A673 (cell line): Measurements from ENCODE around the gene STARD9. TPM values are rescaled to one million over a fixed set of nuclear protein-coding genes. Genes with fewer than 3 reads are reported as not detected.

Experiments
- BruUV-seq: library from RNA; stranded (reverse); fragments of 400-500 nt; replicated peaks from 2 replicates; lab custom pipeline; 2021; lab: Mats Ljungman, UMichigan
- CTCF ChIA-PET: fragments of 300-600 bp; sonication (Branson Sonifier 250); formaldehyde crosslinking; loops from one replicate; lab custom pipeline; 2022; ENCODE audit warnings: antibody characterized with exemption; lab: Charles Lee
- POLR2A ChIA-PET: fragments of 300-600 bp; sonication (Branson Sonifier 250); formaldehyde crosslinking; loops from one replicate; lab custom pipeline; 2022; ENCODE audit warnings: antibody characterized with exemption; ENCODE audit not compliant: low non-redundant PET; lab: Charles Lee
- DNase-seq: peaks from one replicate; pipeline ENCODE4 v3.0.0-alpha.2; 2015; ENCODE audit warnings: low spot score
- H3K27ac ChIP-seq: fragments of 200-600 bp; sonication (generic); 2 replicates; pipeline ENCODE4 v1.5.1; 2016; ENCODE audit warnings: mixed run types, low read depth, mild to moderate bottlenecking, mixed read lengths, antibody characterized with exemption, low read length; ENCODE audit not compliant: poor library complexity, severe bottlenecking
- H3K27me3 ChIP-seq: fragments of 200-600 bp; sonication (generic); replicated peaks from 2 replicates; pipeline ENCODE4 v1.6.1; 2017; ENCODE audit warnings: mixed run types, low read depth, mild to moderate bottlenecking, mixed read lengths, antibody characterized with exemption, low read length; ENCODE audit not compliant: insufficient read depth, poor library complexity
- H3K36me3 ChIP-seq: fragments of 200-600 bp; sonication (generic); 2 replicates; pipeline ENCODE4 v1.6.1; 2016; ENCODE audit warnings: mixed run types, mild to moderate bottlenecking, mixed read lengths, antibody characterized with exemption, low read length; ENCODE audit not compliant: insufficient read depth, poor library complexity, severe bottlenecking
- H3K4me1 ChIP-seq: fragments of 200-600 bp; sonication (generic); 2 replicates; pipeline ENCODE4 v1.6.1; 2017; ENCODE audit warnings: mixed run types, mild to moderate bottlenecking, mixed read lengths, antibody characterized with exemption, low read length; ENCODE audit not compliant: insufficient read depth, poor library complexity, severe bottlenecking
- H3K4me3 ChIP-seq: fragments of 200-600 bp; sonication (generic); 2 replicates; pipeline ENCODE4 v1.5.1; 2016; ENCODE audit warnings: low read depth, mixed run types, mild to moderate bottlenecking, mixed read lengths, low read length; ENCODE audit not compliant: poor library complexity, severe bottlenecking
- H3K9me3 ChIP-seq: fragments of 200-600 bp; sonication (generic); 2 replicates; pipeline ENCODE4 v1.6.1; 2016; ENCODE audit warnings: mixed run types, low read depth, mild to moderate bottlenecking, mixed read lengths, antibody characterized with exemption, low read length; ENCODE audit not compliant: poor library complexity, severe bottlenecking
- EZH2 ChIP-seq: fragments of 200-600 bp; sonication (generic); IDR thresholded peaks from 2 replicates; pipeline ENCODE4 v1.6.1; 2017; ENCODE audit warnings: borderline replicate concordance, low read depth, mild to moderate bottlenecking, mixed read lengths, antibody characterized with exemption, low read length; ENCODE audit not compliant: poor library complexity, severe bottlenecking
- intact Hi-C: fragments of 100-400 bp; cut with micrococcal nuclease; formaldehyde crosslinking; loops from one replicate; pipeline ENCODE4 v1.10.0; 2022; ENCODE audit not compliant: unreplicated experiment
- total RNA-seq: library from RNA; stranded (reverse); gene quantifications from 2 replicates; pipeline ENCODE4 v1.2.3, GENCODE V29; 2021
- TF ChIP-seq, protein P1 (sequence below): fragments of 300-800, 200-600 bp; sonication (generic); conservative IDR thresholded peaks from 2 replicates; pipeline ENCODE4 v1.5.1; 2017; ENCODE audit warnings: low read depth, mild to moderate bottlenecking, antibody characterized with exemption, low read length, moderate library complexity, mixed read lengths

STARD9 gene
- total RNA-seq, 1 experiment from 2014 or later: 12.0 TPM

DNA sequence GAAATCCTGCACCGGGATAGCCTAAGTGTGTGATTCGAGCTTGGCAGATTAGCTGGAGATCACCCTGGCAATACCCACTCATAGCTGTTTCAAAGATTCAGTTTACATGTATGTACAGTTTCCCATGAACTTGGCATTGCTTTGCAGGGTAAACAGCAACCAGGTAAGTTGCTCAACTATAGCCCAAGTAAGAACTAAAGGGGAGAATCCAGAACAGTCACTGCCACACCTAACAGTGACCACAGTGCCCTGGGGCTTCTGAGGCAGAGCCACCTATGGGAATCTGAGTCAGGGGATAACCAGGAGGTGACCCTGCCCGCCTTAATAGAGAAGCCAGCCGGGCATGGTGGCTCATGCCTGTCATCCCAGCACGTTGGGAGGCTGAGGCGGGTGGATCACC lies 145.6 kb downstream of the STARD9 start:
- POLR2A ChIA-PET: interaction anchor here (0.6 kb wide), 1 partner anchor 24 kb away, joined by 4 read pairs; no protein-coding TSS in a partner anchor
- Histone ChIP-seq H3K4me1 (no peaks in the 10 kb centered on the region), H3K27ac (no peak overlapping the region), H3K4me3 (no peak overlapping the region), H3K9me3 (no peaks in the 10 kb centered on the region), H3K27me3 (no peaks in the 10 kb centered on the region), H3K36me3 (peaks cover 35% of the 10 kb centered on the region)
- DNase-seq: no peak
- TF ChIP-seq, protein P1, sequence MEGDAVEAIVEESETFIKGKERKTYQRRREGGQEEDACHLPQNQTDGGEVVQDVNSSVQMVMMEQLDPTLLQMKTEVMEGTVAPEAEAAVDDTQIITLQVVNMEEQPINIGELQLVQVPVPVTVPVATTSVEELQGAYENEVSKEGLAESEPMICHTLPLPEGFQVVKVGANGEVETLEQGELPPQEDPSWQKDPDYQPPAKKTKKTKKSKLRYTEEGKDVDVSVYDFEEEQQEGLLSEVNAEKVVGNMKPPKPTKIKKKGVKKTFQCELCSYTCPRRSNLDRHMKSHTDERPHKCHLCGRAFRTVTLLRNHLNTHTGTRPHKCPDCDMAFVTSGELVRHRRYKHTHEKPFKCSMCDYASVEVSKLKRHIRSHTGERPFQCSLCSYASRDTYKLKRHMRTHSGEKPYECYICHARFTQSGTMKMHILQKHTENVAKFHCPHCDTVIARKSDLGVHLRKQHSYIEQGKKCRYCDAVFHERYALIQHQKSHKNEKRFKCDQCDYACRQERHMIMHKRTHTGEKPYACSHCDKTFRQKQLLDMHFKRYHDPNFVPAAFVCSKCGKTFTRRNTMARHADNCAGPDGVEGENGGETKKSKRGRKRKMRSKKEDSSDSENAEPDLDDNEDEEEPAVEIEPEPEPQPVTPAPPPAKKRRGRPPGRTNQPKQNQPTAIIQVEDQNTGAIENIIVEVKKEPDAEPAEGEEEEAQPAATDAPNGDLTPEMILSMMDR: no peak
- TF ChIP-seq EZH2: no peak
- CTCF ChIA-PET: no interaction called here
- intact Hi-C loops: no loop called here
- no TSS peak for BruUV-seq

- Histone ChIP-seq H3K36me3 (peaks cover 44% of the 10 kb centered on the region), H3K4me1 (no peaks in the 10 kb centered on the region), H3K4me3 (no peak overlapping the region), H3K27me3 (no peaks in the 10 kb centered on the region), H3K27ac (no peak overlapping the region), H3K9me3 (no peaks in the 10 kb centered on the region)
- intact Hi-C loops: no loop called here
- no TSS peak for BruUV-seq
- ChIA-PET CTCF (no interaction called here), POLR2A (interaction anchor here (0.8 kb wide), 1 partner anchor 14 kb away, joined by 12 read pairs; no protein-coding TSS in a partner anchor)
- DNase-seq: no peak
- no peak for TF ChIP-seq EZH2
- TF ChIP-seq, protein P1: no peak
These were observed 146.5 kb downstream of the STARD9 start for GRCh38 chr15:42721916-42722315.

- ChIA-PET CTCF (interaction anchor here (0.6 to 1.1 kb wide), 2 partner anchors 203 to 530 kb away, joined by 4 read pairs; no protein-coding TSS in a partner anchor), POLR2A (no interaction called here)
- intact Hi-C loops: no loop called here
- TF ChIP-seq EZH2: no peak
- TF ChIP-seq, protein P1: peak; percentile 33; the same call in 1 of the 2 replicates
- BruUV-seq: no TSS peak
- Histone ChIP-seq H3K4me3 (no peak overlapping the region), H3K27ac (no peak overlapping the region), H3K27me3 (no peaks in the 10 kb centered on the region), H3K4me1 (no peaks in the 10 kb centered on the region), H3K9me3 (no peaks in the 10 kb centered on the region), H3K36me3 (peaks cover 55% of the 10 kb centered on the region)
- DNase-seq: peak; percentile 16
These were observed 147.7 kb downstream of the STARD9 start for GRCh38 chr15:42723068-42723467.
